ENCODE results near the gene TUG1. TPM values are rescaled to one million over a fixed set of nuclear protein-coding genes. Genes with fewer than 3 reads are reported as not detected.

TUG1 gene
- total RNA-seq, 4 donors from 2014 or later: 53.8 to 89.8 (median 66.1) TPM

GRCh38 chr22:30969532-30970355 lies 679 bp downstream of the TUG1 start:
- no peaks in the 10 kb centered on the region for H3K27me3 ChIP-seq
- peak overlapping the region; percentile 67 to 97 (median 96) for H3K27ac ChIP-seq
- H3K4me3 ChIP-seq: peak overlapping the region; percentile 41 to 83
- ATAC-seq: peak; percentile 28
- H3K4me1 ChIP-seq: peaks cover 0 to 36% (median 5%) of the 10 kb centered on the region in 3 donors
- 3 to 4% methylated on average over 8 to 17 of the region's 49 CpGs for WGBS, 2 donors (ENCODE audit: low coverage in 1 of 2)
- H3K36me3 ChIP-seq: peaks cover 3 to 37% of the 10 kb centered on the region in 2 donors
- no peak for TF ChIP-seq POLR2AphosphoS5 (IDR thresholded peaks at IDR 0.05)
- TF ChIP-seq CTCF (IDR thresholded peaks at IDR 0.05): peak in 1 of 4 experiments; percentile 30
- peaks cover 0 to 42% (median 0%) of the 10 kb centered on the region in 3 donors for H3K9me3 ChIP-seq

- no peak for ATAC-seq
- H3K4me3 ChIP-seq: peak overlapping the region; percentile 41 to 83
- peak overlapping the region in 3 of 4 donors; percentile 95 to 97 (median 96) for H3K27ac ChIP-seq
- TF ChIP-seq POLR2AphosphoS5 (IDR thresholded peaks at IDR 0.05): no peak
- TF ChIP-seq CTCF (IDR thresholded peaks at IDR 0.05): no peak
- TF ChIP-seq EP300 (IDR thresholded peaks at IDR 0.05): no peak
- TF ChIP-seq POLR2A (IDR thresholded peaks at IDR 0.05): no peak
- H3K9me3 ChIP-seq: peaks cover 0 to 47% (median 0%) of the 10 kb centered on the region in 3 donors
- H3K36me3 ChIP-seq: peaks cover 3 to 43% of the 10 kb centered on the region in 2 donors
- no peaks in the 10 kb centered on the region for H3K27me3 ChIP-seq
- peaks cover 0 to 36% (median 5%) of the 10 kb centered on the region in 3 donors for H3K4me1 ChIP-seq
- WGBS, 2 donors (ENCODE audit: low coverage in 1 of 2): 47 to 55% methylated on average over 2 to 3 of the region's 3 CpGs
Observed at GRCh38 chr22:30970356-30970746, 1.3 kb downstream of the TUG1 start.

GRCh38 chr22:30978304-30978962 lies 9.4 kb downstream of the TUG1 start:
- TF ChIP-seq CTCF (IDR thresholded peaks at IDR 0.05) (no peak), EP300 (IDR thresholded peaks at IDR 0.05) (no peak), POLR2AphosphoS5 (IDR thresholded peaks at IDR 0.05) (no peak), POLR2A (IDR thresholded peaks at IDR 0.05) (no peak)
- Histone ChIP-seq H3K4me3 (no peak overlapping the region), H3K4me1 (no peaks in the 10 kb centered on the region), H3K9me3 (peaks cover 0 to 94% (median 2%) of the 10 kb centered on the region in 3 donors), H3K27ac (no peak overlapping the region), H3K36me3 (peaks cover 0 to 24% of the 10 kb centered on the region in 2 donors), H3K27me3 (no peaks in the 10 kb centered on the region)
- 90 to 97% methylated on average over 3 of the region's 3 CpGs for WGBS, 2 donors (ENCODE audit: low coverage in 1 of 2)
- ATAC-seq: no peak

- peaks cover 0 to 91% (median 2%) of the 10 kb centered on the region in 3 donors for H3K9me3 ChIP-seq
- no peak overlapping the region for H3K27ac ChIP-seq
- peaks cover 0 to 9% of the 10 kb centered on the region in 2 donors for H3K36me3 ChIP-seq
- no peak overlapping the region for H3K4me3 ChIP-seq
- H3K4me1 ChIP-seq: no peaks in the 10 kb centered on the region
- TF ChIP-seq CTCF (IDR thresholded peaks at IDR 0.05): no peak
- no peak for TF ChIP-seq EP300 (IDR thresholded peaks at IDR 0.05)
- TF ChIP-seq POLR2AphosphoS5 (IDR thresholded peaks at IDR 0.05): no peak
- TF ChIP-seq POLR2A (IDR thresholded peaks at IDR 0.05): no peak
- no peaks in the 10 kb centered on the region for H3K27me3 ChIP-seq
- no peak for ATAC-seq
- 74% methylated on average over 3 of the region's 3 CpGs; no CpG with 5 or more reads in 1 of the 2 donors for WGBS, 2 donors (ENCODE audit: low coverage in 1 of 2)
Observed at GRCh38 chr22:30979932-30980331, 10.9 kb downstream of the TUG1 start.

All from gastroesophageal sphincter (tissue), 4 donors.